HG03432 (cell line): ENCODE measurements around the gene PSORS1C2.
"Not testable (repeated sequence)": the region's sequence is repeated elsewhere in the genome, so short reads cannot be mapped to it uniquely, and the experiment has no call there.

ENCODE experiments used
- ATAC-seq: cut with Tn5 transposase; IDR thresholded peaks from one replicate; pipeline ENCODE4 v1.9.1; 2021; ENCODE audit warnings: mild to moderate bottlenecking, moderate library complexity; ENCODE audit not compliant: unreplicated experiment

Gene PSORS1C2

GRCh38 chr6:31138982-31139381, at the start of gene PSORS1C2:
Gene PSORS1C2, minus strand, starts transcription at chr6:31139066. Its CDS starts 40 bp downstream, at chr6:31139026.
- ATAC-seq: no peak

- ATAC-seq: no peak
Observed at GRCh38 chr6:31187780-31188194, 48.9 kb upstream of the PSORS1C2 start.

GRCh38 chr6:31186052-31186734, 47.3 kb upstream of the PSORS1C2 start:
- no peak for ATAC-seq

- not testable (repeated sequence) for ATAC-seq
Observed at GRCh38 chr6:31185695-31186051, 46.8 kb upstream of the PSORS1C2 start.

- ATAC-seq: not testable (repeated sequence)
Observed at GRCh38 chr6:31183859-31184258, 45.0 kb upstream of the PSORS1C2 start.

GRCh38 chr6:31183287-31183686, 44.4 kb upstream of the PSORS1C2 start:
- ATAC-seq: not testable (repeated sequence)

- ATAC-seq: no peak
Observed at GRCh38 chr6:31180500-31180899, 41.6 kb upstream of the PSORS1C2 start.

GRCh38 chr6:31179896-31180295, 41.0 kb upstream of the PSORS1C2 start:
- ATAC-seq: no peak

GRCh38 chr6:31179042-31179386, 40.1 kb upstream of the PSORS1C2 start:
- ATAC-seq: no peak

- no peak for ATAC-seq
Observed at GRCh38 chr6:31178143-31179041, 39.5 kb upstream of the PSORS1C2 start.

GRCh38 chr6:31175971-31176370, 37.1 kb upstream of the PSORS1C2 start:
- no peak for ATAC-seq

- ATAC-seq: no peak
Observed at GRCh38 chr6:31174378-31174777, 35.5 kb upstream of the PSORS1C2 start.

- no peak for ATAC-seq
Observed at GRCh38 chr6:31173406-31173805, 34.5 kb upstream of the PSORS1C2 start.

GRCh38 chr6:31172973-31173384, 34.1 kb upstream of the PSORS1C2 start:
- no peak for ATAC-seq

- no peak for ATAC-seq
Observed at GRCh38 chr6:31171931-31172905, 33.4 kb upstream of the PSORS1C2 start.

GRCh38 chr6:31170987-31171671, 32.3 kb upstream of the PSORS1C2 start:
- no peak for ATAC-seq

GRCh38 chr6:31170600-31170881, 31.7 kb upstream of the PSORS1C2 start, which contains the start of gene POU5F1:
Gene POU5F1, minus strand, starts transcription at chr6:31170682. Its CDS starts 62 bp downstream, at chr6:31170620.
- no peak for ATAC-seq

- ATAC-seq: not testable (repeated sequence)
Observed at GRCh38 chr6:31169858-31170599, 31.2 kb upstream of the PSORS1C2 start.

- ATAC-seq: no peak
Observed at GRCh38 chr6:31169123-31169857, 30.4 kb upstream of the PSORS1C2 start.
